Measurements from ENCODE around the gene PSMD3. TPM values are rescaled to one million over a fixed set of nuclear protein-coding genes. Genes with fewer than 3 reads are reported as not detected.

Gene PSMD3
- total and polyA plus RNA-seq, 9 of the 15 experiments (the other 6 are each of a cell fraction or from before 2014, with no cell fraction given), result 2.0 to 251 (median 135) TPM

- Histone ChIP-seq H3K4me2 (ENCODE audit: insufficient read depth, low read length) (no peak overlapping the region), H3K27ac (ENCODE audit: extremely low read depth, low read depth, low read length) (no peak overlapping the region), H3K79me2 (ENCODE audit: control insufficient read depth, insufficient read depth, low read length) (no peaks in the 10 kb centered on the region), H3K9me3 (replicated peaks; ENCODE audit: control insufficient read depth, insufficient read depth, low read depth, low read length) (no peaks in the 10 kb centered on the region), H3K4me3 (no peak overlapping the region), H3K9me1 (ENCODE audit: control insufficient read depth, insufficient read depth, low read length) (no peaks in the 10 kb centered on the region), H2AFZ (ENCODE audit: low read depth, low read length) (no peak overlapping the region), H3K36me3 (ENCODE audit: control insufficient read depth, insufficient read depth, low read length) (no peaks in the 10 kb centered on the region), H3K27me3 (ENCODE audit: control insufficient read depth in 2 of 2, insufficient read depth in 2 of 2, low read length in 2 of 2) (no peaks in the 10 kb centered on the region), H4K20me1 (replicated peaks; ENCODE audit: control insufficient read depth, insufficient read depth, low read length) (no peaks in the 10 kb centered on the region), H3K9ac (ENCODE audit: insufficient read depth in 1 of 2, low read depth in 2 of 2, low read length in 2 of 2) (no peak overlapping the region; a peak in 1 of 4 replicates), H3K4me1 (replicated peaks in 1 of 2; ENCODE audit: control insufficient read depth in 2 of 2, insufficient read depth in 2 of 2, low read length in 2 of 2) (peaks cover 16 to 22% of the 10 kb centered on the region in 2 experiments; a peak in 4 of 5 replicates)
- FAIRE-seq, result no peak
- CTCF ChIA-PET (ENCODE audit: low intra/inter-chr PET ratio), result no interaction called here
- POLR2A ChIA-PET, result interaction anchor here (0.5 to 1.2 kb wide), 3 partner anchors 32 to 748 kb away, joined by 3 to 4 read pairs (median 3); no protein-coding TSS in a partner anchor
- 31% methylated on average over 4 of the region's 4 CpGs for WGBS (ENCODE audit: insufficient coverage, low coverage, missing lambda C conversion rate)
- no peak for ATAC-seq
- BruUV-seq (replicated peaks), result no TSS peak
- peak in 1 of 4 experiments; percentile 16 for DNase-seq (ENCODE audit: extremely low read depth in 1 of 4, low spot score in 3 of 4)
- intact Hi-C loops (cut with micrococcal nuclease), result no loop called here
- in situ Hi-C loops (cut with MboI), result no loop called here
- TF ChIP-seq WHSC1 (IDR thresholded peaks at IDR 0.05; ENCODE audit: low read length) (no peak), MTF1 (CRISPR knock-in tag; IDR thresholded peaks at IDR 0.05; ENCODE audit: borderline replicate concordance) (no peak), L3MBTL2 (IDR thresholded peaks at IDR 0.05) (no peak), NFIX (CRISPR knock-in tag; IDR thresholded peaks at IDR 0.05; ENCODE audit: low read depth) (no peak), RNF219 (CRISPR knock-in tag; IDR thresholded peaks at IDR 0.05) (no peak), HMBOX1 (IDR thresholded peaks at IDR 0.05) (no peak), ZNF3 (CRISPR knock-in tag; IDR thresholded peaks at IDR 0.05) (no peak), CLOCK (CRISPR knock-in tag; IDR thresholded peaks at IDR 0.05; ENCODE audit: borderline replicate concordance) (no peak), ZNF197 (CRISPR knock-in tag; IDR thresholded peaks at IDR 0.05; ENCODE audit: low read depth) (no peak), TSC22D4 (tag; IDR thresholded peaks at IDR 0.05) (no peak), TAF15 (IDR thresholded peaks at IDR 0.05; ENCODE audit: low read depth, low read length) (no peak), SIRT6 (IDR thresholded peaks at IDR 0.05; ENCODE audit: low read depth, low read length) (no peak), ETV1 (tag; conservative IDR thresholded peaks at IDR 0.05; ENCODE audit: low read depth) (no peak), ZNF668 (CRISPR knock-in tag; IDR thresholded peaks at IDR 0.05) (no peak), ZBTB33 (CRISPR knock-in tag; IDR thresholded peaks at IDR 0.05) (no peak), EWSR1 (IDR thresholded peaks at IDR 0.05; ENCODE audit: borderline replicate concordance, low read depth, partially characterized antibody) (no peak)
Measured at GRCh38 chr17:39954876-39955275, 25.7 kb upstream of the PSMD3 start.

All from K562 (cell line).